Cerebellar cortex (tissue), 1 donor: ENCODE data around the gene NCOA4.
"Not testable (repeated sequence)": the region's sequence is repeated elsewhere in the genome, so short reads cannot be mapped to it uniquely, and the experiment has no call there.

ENCODE experiments used
- DNase-seq: peaks from one replicate; pipeline ENCODE4 v3.0.0-alpha.2; 2015; ENCODE audit warnings: low spot score

Gene NCOA4

DNA sequence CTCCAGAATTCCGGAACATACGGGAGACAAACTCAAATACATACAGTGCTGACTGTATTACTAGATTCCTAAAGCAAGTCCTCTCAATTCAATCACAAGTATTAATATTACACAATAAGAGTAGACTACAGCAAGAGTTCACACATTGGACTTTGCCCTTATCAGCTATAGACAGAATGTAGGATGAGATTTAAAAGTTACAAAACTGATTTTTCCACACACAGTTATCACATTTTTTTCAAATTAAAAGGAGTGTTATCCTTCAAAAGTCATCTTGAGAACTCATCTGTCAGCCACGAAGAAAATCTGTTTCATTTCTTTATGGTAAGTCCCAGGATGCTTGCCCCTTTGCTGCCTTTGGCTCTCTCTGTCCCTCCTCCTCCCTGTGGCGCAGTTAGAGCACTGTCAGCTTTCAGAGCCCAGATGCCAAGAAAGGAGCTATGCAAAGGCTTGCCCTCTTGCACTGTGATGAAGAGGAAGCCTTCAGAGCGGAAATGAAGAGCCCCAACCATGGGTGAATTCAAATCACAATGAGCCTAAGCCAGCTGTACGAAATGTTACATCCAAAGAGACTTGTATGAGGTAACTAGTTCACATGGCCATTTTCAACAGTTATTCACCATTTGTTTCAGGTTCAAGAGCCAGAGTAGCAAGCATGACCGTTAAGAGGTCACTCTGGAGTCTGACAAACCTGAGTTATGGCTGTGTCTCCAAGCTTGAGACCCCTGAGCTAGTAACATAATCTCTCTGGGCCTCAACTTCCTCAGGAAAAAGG is 10.7 kb downstream of the NCOA4 start:
- no peak for DNase-seq

- DNase-seq, result no peak
Measured at GRCh38 chr10:46019177-46019528, 11.3 kb downstream of the NCOA4 start.

GRCh38 chr10:46018453-46019176 is 11.8 kb downstream of the NCOA4 start:
- no peak for DNase-seq

DNA sequence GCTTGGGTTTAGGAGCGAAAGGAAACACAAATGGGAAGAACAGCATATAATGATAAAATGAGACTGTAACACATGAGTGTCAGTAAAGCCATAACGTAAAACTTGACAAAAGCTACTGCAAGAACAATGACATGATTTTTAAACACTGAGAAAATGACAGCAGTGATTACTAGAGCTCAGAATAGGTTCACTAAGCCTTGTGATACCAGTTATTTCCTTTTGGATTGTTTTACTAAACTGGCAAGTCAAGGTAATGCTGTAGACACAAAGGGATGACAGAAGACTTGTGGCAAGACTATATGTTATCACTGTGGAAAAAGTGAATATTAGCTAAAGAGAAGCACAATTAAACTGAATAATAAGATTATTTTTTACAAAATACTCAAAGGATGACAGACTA is 12.7 kb downstream of the NCOA4 start:
- DNase-seq, result no peak

GRCh38 chr10:46016811-46017210 is 13.6 kb downstream of the NCOA4 start:
- DNase-seq, result no peak

- DNase-seq, result no peak
Measured at GRCh38 chr10:46016190-46016589, 14.2 kb downstream of the NCOA4 start.

GRCh38 chr10:46014683-46015405 is 15.6 kb downstream of the NCOA4 start:
- DNase-seq, result no peak

DNA sequence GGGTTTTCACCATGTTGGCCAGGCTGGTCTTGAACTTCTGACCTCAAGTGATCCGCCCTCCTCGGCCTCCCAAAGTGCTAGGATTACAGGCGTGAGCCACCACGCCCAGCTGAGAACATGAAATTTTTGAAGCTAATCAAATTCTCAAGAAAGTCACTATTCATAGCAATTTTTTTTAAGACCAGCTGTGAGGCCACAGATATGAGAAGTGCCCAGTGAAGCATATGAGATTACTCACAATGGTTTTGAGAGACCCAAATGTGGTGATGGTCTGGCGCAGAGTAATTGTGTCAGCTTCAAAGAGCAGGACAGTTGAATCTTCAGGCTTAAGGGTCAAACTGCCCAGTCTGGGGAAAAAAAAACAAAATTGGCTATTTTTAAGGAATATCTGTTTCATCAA is 16.2 kb downstream of the NCOA4 start:
- DNase-seq, result no peak

GRCh38 chr10:46012746-46013145 is 17.7 kb downstream of the NCOA4 start:
- no peak for DNase-seq

DNA sequence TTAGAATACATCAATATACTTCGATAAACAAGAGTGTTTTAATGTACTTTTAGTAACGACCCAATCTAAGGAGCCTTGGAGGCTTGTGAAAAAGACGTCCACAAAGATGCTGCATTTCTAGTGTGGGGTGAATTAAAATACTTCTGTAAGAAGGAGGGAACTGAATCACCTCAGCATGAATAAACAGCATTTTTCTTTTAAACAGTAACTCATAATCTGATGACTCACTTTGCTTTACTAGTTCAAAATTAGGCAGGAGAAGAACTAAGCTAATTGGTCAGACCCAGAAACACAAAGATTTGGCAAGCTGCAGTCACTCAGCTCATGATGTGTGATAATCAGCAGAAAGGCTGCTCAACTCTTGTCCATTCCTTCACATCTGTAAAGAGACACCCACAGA is 24.2 kb downstream of the NCOA4 start:
- DNase-seq, result no peak

DNA sequence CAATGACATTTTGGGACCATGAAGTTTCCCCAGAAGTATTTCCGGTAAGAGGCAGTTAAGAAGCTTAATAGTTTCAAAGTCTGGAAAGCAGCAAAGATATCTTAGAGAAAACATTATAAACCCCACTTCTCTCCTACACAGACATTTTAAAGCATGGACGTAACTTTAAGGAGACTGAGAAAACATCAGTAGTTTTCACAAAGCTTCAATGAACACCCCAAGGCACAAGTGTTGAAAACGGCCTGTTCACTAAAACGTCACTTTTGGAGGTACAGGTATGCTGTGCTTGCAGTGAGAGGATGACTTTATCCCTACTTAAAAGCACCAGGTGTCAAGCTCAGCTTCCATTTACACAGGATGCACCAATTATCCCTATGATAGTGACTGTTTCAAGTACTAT is 25.0 kb downstream of the NCOA4 start:
- DNase-seq, result no peak

GRCh38 chr10:46004963-46005362 is 25.5 kb downstream of the NCOA4 start:
- DNase-seq, result no peak

GRCh38 chr10:46002916-46003693 is 27.3 kb downstream of the NCOA4 start:
- no peak for DNase-seq

GRCh38 chr10:46002189-46002687 is 28.2 kb downstream of the NCOA4 start:
- not testable (repeated sequence) for DNase-seq

- no peak for DNase-seq
Measured at GRCh38 chr10:46001187-46001756, 29.2 kb downstream of the NCOA4 start.

DNA sequence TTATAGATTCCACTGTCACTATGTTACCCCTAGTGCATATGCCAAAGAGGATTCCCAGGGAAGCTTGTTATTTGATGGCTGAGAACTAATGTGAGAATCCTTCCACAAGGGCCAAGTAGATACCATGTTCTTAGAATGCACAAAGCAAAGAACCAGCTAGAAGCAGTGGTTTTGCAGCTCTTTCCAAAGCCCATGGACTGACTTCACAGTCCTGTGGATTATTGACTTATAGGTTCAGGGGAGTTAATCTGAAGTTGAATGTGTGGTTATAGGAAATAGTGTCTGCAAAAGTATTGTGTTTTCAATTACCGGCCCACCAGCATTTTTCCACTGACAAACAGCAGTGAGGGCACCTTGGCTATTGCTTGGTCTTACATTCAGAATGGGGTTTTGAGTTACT is 29.9 kb downstream of the NCOA4 start:
- no peak for DNase-seq

DNA sequence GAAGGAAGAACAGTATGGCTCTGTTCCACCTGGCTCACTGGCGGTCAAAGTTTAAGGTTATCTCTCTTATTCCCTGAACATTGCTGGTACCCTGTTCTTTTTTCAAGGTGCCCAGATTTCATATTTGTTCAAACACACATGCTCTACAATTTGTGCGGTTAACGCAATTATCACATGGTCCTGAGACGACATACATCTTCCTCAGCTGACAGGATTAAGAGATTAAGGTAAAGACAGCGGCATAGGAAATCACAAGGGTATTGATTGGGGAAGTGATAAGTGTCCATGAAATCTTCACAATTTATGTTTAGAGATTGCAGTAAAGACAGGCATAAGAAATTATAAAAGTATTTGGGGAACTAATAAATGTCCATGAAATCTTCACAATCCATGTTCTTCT is 30.5 kb downstream of the NCOA4 start:
- not testable (repeated sequence) for DNase-seq

- no peak for DNase-seq
Measured at GRCh38 chr10:45997994-45998763, 32.2 kb downstream of the NCOA4 start.

DNA sequence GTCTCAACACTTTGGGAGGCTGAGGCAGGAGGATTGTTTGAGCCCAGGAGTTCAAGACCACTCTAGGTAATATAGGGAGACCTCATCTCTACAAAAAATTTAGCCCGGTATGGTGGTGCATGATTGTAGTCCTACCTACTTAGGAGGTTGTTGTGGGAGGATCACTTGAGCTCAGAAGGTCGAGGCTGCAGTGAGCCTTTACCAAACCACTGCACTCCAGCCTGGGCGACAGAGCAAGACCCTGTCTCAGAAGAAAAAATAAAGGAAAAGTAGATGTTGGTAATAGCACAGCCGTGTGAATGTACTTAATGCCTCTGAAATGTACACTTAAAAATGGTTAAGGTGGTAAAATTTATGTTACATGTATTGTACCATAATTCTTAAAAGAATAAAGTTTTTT is 32.9 kb downstream of the NCOA4 start:
- no peak for DNase-seq

DNA sequence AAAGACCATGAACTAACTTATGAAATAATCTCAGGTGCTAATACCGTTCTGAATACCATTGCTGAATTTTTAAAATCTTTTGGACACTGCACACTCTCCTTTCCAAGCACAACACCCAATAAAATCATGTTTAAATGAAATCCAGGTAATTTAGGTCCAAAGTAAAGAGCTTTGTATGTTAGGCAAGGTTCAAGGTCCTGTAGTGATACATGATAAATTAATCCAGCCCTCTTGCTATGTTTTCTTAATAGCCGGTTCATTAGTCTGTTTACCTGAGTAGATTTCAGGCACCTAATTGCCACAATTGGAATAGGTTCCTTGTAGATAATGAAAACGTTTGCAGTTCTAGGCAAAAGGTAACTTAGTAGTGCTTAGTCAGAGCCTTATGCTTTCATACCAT is 44.8 kb downstream of the NCOA4 start:
- not testable (repeated sequence) for DNase-seq

DNA sequence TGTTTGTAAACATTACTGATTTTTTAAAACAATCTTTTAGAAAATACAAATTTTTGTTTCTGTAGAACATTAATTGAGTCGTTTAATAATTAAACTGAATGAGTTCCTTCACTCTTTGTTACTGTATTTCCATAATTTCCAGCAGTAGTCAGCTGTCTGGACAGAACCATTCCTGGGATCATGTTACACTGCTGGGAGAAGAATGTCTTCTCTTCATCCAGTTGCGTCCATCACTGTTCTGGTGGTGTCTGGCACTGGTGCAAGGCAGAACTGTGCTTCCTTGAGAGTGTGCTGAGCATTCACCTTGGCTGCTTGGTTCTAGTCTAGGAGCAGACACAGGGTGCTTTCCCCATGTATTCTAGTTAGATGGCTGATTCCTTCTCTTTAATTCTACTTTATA is 46.0 kb downstream of the NCOA4 start:
- not testable (repeated sequence) for DNase-seq
